Measurements from ENCODE around the gene FRMD6. TPM values are rescaled to one million over a fixed set of nuclear protein-coding genes. Genes with fewer than 3 reads are reported as not detected.
A peak's percentile ranks its signal among the peaks of the same experiment; 100 is the strongest.
"Not testable (repeated sequence)": the region's sequence is repeated elsewhere in the genome, so short reads cannot be mapped to it uniquely, and the experiment has no call there.

Gene FRMD6
- total RNA-seq, 1 donor from 2014 or later = 129 TPM

DNA sequence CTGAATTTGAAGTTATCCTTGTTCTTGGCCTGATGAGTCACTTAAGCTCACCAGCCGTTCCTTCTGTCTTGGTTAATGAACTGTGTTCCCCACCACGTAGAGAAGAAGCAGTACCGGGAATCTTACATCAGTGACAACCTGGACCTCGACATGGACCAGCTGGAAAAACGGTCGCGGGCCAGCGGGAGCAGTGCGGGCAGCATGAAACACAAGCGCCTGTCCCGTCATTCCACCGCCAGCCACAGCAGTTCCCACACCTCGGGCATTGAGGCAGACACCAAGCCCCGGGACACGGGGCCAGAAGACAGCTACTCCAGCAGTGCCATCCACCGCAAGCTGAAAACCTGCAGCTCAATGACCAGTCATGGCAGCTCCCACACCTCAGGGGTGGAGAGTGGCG, 68.2 kb downstream of the FRMD6 start:
- DNase-seq (ENCODE audit: low spot score) = no peak

DNA sequence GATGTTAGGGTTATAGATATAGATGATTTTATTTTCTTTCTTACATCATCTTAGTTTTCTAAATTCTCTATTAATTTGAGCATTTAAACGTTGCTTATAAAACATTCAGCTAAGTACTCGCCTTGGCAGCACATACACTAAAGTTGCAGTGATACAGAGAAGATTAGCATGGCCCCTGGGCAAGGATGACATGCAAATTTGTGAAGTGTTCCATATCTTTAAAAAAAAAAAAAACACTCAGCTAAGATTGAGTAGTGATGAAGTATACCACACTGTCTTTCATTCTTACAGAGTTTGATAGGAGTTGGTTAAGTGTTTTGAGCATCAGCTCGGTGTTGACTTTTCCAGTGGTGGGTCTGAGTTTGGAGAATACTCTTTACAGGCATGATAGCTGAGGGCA, 72.3 kb downstream of the FRMD6 start:
- DNase-seq (ENCODE audit: low spot score) = no peak

DNA sequence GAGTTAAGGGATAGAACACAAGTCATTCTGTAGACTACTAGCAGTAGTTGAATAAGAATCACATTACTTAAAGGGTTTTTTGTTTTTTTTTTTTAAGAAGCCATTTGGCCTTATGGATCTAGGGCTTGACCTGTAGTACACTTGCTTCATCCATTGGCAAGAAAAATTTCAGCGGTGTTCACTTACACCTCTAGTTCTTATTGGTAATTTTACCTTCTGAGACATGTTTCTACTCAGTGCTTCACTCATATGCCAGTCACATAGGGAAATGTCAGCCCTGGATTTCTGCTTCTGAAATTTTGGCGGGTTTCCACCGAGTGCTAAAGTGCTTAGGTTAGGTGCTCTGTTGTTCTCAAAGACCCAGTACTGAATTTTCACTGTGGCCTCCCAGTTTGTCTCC, 72.9 kb downstream of the FRMD6 start:
- no peak for DNase-seq (ENCODE audit: low spot score)

DNA sequence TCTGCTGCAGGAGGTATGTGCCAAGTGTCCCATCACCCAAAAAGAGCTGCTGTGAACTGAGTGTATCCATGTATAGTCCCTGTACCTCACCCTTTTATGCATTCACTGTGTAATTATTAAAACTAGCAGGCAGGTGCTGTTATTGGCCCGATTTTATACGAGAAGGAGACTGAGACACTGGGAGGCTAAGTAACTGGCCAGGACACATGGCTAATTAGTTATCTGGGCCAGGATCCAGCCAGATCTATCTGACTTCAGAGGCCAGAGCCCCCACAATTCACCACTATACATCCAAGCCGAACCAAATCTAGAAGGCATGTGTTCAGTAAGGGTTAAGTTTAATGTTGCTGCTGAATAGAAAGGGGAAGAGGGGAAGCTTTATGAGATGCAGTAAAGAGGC, 73.4 kb downstream of the FRMD6 start:
- DNase-seq (ENCODE audit: low spot score) = no peak

DNA sequence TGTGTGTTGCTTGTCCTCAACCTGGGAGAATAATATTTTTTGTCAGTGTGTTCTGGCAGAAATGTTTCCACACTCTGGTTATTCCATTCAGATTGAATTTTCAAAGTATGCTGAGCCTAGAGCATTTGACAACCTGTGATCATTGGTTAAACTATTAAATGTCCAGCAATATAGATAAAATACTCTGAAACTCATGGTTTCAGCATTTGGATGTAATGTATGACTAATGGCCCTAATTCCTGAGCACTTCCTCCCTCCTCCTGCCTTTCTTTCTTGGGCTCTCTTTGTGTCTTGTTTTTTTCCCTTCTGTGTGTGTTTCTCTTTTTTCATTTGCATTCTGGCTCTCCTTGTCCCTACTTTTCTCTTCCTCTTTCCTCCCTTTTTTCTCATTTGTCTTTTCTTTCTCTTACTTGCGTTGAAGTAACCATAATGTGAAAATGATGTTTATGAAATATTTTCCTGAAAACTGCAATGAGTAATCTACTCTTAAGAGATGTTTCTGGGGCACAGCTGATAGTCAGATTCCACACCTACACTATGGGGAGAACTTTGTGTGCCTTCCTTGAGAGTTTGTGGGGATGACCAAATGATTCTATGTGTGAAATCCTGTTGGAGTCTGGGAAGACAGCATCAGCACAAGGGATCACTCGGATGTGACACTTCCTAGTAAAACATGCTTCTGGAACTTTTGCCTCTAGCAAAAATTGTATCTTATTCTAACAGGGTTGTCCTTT, 74.6 kb downstream of the FRMD6 start:
- no peak for DNase-seq (ENCODE audit: low spot score)

DNA sequence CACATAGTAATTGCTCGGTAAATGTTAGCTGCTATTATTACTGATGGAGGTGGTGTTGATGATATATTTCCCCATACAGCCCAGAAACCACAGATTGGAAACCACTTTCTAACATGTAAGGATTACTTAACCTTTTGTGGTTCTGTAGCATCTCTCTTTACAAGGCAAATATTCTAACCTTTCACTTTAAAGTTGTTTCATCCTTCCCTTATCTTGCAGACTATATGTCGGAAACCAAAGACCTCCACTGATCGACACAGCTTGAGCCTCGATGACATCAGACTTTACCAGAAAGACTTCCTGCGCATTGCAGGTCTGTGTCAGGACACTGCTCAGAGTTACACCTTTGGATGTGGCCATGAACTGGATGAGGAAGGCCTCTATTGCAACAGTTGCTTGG, 75.8 kb downstream of the FRMD6 start:
- no peak for DNase-seq (ENCODE audit: low spot score)

DNA sequence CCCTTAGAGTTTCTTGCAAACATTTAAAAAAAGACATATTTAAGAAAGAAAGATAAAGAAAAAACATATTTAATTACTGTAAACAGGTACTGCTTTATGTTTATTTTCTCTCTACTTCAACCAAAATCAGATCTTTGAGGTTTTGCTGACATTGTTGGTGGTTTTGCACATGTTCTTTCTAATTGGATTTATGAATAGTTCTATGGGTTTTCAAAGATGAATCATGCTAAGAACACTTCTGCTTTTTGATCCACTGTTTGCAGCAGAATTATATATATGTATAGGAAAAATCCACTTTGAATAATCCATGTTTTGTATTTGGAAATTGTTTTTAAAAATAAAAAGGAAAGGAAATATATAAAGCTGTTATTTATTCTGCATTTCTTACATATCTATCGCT, 78.4 kb downstream of the FRMD6 start:
- no peak for DNase-seq (ENCODE audit: low spot score)

DNA sequence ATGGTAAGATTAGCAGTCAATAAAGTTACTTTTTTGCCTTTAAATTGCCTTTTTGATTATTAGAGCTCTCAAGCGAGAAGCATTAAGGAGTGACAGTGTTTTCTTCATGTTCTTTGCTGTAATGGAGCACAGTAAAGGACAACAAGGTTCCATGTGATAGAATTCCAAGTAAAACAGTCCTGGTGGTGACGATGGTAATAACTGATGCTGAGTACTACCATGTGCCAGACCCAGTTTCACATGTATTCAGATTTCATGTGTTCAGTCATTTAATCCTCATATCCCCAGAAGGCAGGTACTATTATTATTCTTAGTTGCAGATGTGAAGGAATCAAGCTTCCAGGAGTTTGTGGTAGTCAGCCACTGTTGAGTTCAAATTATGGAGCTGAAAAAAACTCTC, 79.0 kb downstream of the FRMD6 start:
- no peak for DNase-seq (ENCODE audit: low spot score)

DNA sequence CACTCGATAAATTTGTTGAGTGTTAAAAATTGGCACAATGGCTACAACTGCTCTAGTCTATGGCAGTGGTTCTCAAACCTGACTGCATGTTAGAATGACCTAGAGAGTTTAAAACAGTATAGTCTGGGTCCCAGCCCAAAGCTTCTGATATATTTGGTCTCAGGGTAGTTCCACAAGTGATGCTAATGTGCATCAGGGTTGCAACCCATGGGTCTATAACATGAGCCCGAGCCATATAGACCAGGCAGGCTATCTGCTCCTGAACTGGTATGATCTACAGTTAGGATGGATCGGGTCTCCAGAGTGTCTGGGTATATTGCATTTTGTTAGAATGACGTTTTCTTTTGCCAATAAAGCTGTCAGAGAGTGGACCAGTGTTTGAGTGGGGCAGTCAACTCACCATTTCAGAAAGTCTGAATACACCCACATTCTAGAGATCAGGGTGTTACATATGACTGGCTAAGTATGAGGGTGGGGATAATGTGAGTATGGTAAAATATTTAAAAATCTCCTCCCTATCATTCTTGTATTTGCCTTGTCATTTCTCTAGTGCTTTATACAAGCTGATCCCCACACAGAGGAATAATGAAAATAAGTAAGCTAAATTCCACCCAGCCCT, 80.9 kb downstream of the FRMD6 start:
- no peak for DNase-seq (ENCODE audit: low spot score)

DNA sequence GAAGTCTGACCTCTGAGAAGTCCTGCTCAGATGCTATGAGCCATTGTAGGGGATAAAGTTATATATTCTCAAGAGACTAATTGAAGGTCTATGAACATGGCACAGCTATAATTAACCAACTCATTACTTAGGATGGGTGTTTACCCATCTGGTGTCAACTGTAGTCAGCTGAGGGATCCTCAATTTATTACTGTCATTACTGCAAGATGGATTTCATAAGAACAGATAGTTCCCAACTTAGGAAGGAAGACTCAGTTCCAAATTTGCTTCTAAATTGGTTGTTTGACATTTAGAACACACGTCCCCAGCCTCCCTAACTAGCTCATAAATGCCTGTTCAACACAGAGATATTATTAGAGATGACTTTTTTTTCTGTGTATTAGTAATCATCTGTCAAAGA, 81.4 kb downstream of the FRMD6 start:
- DNase-seq (ENCODE audit: low spot score) = no peak

DNA sequence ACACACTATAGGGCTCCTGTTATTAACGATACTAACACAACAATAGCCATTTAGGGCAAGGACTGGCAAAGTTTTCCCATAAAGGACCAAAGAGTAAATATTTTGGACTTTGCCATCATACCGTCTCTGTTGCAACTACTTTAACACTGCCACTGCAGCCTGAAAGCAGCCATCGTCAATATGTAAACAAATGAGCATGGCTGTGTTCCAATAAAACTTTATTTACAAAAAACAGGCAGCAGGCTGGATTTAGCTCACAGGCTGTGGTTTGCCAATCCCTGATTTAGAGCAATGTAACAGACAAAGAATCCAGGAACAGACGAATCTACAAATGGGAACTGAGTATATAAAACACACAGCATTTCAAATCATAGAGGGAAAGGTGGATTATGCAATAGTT, 84.1 kb downstream of the FRMD6 start:
- DNase-seq (ENCODE audit: low spot score) = no peak

DNA sequence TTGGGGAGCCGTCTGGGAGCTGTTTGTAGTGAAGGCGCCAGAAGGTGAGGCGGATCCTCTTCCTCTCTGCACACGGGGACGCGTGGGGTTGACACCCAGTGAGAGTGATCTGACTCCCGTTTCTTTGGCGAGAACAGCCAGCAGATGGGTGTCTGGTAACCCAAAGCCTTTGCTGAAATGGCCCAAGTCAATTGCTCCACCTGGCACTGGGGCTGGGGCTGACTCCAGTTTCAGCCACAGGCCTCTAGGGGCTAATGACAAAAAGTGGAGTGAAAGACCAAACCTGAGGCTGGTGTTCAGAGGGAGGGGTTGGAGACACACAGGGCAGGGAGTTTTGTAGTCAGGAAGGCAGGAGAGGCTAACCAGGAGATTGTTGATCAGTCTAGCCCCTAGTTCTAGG, 87.0 kb downstream of the FRMD6 start:
- DNase-seq (ENCODE audit: low spot score) = no peak

DNA sequence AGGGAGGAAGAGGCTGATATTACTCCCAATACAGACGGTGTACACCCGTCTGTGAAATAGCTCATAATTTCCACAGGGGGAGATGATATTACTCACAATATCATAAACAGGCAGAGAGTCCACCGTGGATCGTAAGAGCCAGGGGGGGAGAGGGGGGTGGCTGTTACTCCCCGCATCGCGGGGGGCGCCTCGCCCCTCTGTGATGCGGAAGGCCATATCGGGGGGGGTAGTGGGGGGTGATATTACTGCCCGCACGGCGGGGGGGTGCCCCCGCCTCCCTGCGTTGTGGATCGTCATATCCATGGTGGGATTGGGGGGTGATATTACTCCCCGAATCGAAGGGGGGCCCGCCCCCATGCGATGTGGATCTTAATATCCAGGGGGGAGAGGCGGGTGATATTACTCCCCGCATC, 91.9 kb downstream of the FRMD6 start:
- no peak for DNase-seq (ENCODE audit: low spot score)

DNA sequence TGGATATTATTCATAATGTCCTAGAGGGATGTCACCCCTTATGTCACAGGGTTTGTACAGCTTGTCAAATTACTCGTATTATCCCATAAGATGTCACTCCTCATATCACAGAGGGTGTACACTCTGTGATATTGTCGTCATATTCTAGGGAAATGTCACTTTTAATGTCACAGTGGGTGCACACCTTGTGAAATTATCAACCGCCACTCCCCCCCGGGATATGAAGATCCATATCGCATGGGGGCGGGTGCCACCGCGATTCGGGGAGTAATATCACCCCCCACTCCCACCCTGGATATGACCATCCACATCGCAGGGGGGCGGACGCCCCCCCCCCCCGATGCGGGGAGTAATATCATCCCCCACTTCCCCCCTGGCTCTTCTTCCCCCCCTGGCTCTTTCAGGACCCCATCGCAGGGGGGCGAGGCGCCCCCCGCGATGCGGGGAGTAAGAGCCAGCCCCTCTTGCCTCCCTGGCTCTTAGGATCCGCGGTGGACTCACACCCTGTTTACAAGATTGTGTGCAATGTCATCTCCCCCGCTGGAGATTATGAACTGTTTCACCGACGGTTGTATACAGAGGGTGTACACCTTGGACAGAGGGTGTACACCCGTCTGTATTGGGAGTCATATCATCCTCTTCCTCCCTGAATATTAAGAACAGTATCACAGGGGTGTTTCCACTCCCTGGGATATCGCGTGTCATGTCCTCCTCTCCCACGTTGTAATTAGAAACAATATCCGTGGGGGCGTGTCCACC, 92.8 kb downstream of the FRMD6 start:
- no peak for DNase-seq (ENCODE audit: low spot score)

DNA sequence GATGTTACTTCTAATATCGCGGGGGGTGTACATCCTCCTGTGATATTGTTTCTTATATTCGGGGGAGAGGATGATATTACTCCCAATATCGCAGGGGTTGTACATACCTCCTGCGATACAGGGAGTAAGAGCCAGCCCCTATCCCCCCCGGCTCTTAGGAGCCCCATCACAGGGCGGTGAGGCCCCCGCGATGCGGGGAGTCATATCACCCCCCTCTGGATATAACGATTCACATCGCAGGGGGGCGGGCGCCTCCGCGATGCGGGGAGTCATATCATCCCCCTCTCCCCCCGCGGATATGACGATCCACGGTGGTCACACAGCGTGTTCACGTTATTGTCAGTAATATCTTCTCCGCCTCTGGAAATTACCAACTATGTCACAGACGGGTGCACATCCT, 95.1 kb downstream of the FRMD6 start:
- DNase-seq (ENCODE audit: low spot score) = not testable (repeated sequence)

DNA sequence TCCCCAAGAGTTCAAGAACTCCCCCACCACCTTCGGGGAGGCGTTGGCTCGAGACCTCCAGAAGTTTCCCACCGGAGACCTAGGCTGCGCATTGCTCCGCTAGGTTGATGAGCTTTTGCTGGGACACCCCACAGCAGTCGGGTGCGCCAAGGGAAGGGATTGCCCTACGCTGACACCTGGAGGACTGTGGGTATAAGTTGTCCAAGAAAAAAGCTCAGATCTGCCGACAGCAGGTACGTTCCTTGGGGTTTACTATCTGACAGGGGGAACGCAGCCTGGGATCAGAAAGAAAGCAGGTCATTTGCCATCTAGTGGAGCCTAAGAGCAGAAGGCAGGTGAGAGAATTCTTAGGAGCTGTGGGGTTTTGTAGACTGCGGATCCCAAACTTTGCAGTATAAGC, 98.8 kb downstream of the FRMD6 start:
- DNase-seq (ENCODE audit: low spot score) = no peak

DNA sequence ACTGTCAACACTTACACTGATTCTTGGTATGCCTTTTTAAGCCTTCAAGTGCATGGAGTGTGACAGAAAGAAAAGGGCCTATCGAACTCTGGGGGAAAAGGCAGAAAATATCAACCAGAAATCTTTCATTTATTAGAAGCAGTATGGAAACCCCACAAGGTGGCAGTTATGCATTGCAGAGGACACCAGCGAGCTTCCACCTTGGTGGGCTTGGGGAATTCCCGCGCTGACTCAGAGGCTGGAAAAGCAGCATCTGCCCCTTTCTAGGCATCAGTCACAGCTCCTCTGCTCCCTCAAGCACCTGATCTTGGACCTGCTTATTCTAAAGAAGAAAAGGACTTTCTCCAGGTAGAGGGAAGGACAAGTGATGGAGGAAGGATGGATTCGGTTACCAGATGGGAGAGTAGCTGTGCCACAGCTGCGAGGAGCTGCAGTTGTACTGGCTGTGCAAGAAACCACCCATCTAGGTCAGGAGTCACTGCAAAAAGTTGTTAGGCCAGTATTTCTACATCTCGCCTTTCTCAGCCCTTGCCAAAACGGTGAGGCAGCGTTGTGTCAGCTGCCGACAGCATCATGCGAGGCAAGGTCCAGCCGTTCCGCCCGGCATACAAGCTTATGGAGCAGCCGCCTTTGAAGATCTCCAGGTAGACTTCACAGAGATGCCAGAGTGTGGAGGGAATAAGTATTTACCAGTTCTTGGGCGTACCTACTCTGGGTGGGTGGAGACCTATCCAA, 100.1 kb downstream of the FRMD6 start:
- peak; percentile 31 for DNase-seq (ENCODE audit: low spot score)

DNA sequence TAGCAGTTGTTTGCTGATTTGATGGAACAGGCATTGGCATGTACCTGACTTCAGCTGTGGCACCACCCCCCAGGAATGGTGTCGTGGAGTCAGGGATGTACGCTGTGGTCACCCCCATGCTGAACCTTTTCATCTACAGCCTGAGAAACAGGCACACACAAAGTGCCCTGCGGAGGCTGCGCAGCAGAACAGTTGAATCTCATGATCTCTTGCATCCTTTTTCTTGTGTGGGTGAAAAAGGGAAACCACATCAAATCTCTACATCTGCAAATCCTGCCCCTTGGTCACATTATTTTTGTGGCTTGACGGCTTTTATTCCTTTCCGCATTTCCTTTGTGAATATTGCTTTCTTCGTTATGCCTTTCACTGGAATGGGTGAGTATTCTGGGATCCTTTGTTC, 106.0 kb downstream of the FRMD6 start:
- not testable (repeated sequence) for DNase-seq (ENCODE audit: low spot score)

DNA sequence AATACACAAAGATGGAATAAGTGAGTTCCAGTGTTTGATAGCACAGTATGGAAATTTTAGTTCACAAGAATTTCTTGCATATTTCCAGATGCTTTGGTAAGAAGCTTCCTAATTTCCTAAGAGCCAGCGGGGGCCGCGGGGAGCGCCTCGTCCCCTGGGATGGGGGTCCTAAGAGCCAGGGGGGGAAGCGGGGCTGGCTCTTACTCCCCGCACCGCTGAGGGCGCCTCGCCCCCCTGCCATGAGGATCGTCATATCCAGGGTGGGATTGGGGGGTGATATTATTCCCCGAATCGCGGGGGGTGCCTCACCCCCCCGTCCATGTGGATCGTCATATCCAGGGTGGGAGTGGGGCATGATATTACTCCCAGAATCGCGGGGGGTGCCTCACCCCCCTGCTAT, 108.2 kb downstream of the FRMD6 start:
- no peak for DNase-seq (ENCODE audit: low spot score)

DNA sequence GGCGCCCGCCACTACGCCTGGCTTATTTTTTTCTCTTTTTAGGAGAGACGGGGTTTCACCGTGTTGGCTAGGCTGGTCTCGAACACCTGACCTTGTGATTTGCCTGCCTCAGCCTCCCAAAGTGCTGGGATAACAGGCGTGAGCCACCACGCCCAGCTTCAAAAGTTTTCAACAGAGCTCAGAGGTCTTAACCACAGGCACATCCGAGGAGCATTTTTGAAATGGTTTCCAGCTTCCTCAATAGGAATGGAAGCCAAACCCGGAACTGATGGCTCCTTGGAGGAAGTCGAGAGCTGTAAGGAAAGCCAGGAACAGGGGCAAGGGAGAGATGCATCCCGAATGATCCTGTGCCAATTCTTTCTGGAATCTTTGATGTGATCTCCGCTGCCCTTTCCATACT, 114.0 kb downstream of the FRMD6 start:
- DNase-seq (ENCODE audit: low spot score) = not testable (repeated sequence)

DNA sequence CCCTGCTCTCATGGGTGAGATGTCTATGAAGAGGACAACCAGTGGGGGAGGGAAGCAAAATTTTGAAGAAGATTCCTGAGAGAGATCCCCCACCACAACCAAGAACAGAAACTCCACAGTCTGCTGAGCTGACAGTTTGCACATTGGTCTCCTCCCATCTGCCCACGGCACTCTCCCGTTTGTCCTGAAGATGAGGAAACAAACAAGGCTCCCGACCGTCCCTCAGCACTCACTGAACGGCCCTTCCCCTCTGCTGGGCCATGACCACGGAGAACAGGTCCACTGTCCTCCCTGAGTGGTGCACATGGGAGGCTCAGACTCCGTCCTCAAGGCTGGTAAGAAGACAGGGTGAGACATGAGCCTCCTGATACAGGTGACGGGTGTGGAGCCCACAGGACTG, 114.9 kb downstream of the FRMD6 start:
- DNase-seq (ENCODE audit: low spot score) = not testable (repeated sequence)

DNA sequence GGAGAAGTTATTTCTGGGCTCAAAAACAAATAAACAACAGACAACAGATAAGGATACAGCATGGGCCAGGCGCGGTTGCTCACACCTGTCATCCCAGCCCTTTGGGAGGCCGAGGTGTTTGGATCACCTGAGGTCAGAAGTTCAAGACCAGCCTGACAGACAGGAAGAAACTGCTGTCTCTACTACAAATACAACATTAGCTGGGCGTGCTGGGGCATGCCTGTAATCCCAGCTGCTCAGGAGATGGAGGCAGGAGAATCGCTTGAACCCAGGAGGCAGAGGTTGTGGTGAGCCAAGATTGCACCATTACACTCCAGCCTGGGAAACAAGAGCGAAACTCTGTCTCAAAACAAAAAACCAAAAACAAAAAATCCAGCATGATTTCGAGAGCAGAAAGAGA, 117.6 kb downstream of the FRMD6 start:
- DNase-seq (ENCODE audit: low spot score) = not testable (repeated sequence)
